HS-5 (cell line): Measurements from ENCODE around the gene KRTAP1-1.
A peak's percentile ranks its signal among the peaks of the same experiment; 100 is the strongest.
"Not testable (repeated sequence)": the region's sequence is repeated elsewhere in the genome, so short reads cannot be mapped to it uniquely, and the experiment has no call there.

ENCODE experiments used
- DNase-seq: peaks from one replicate; pipeline ENCODE4 v3.0.0-alpha.2; 2012; ENCODE audit warnings: low read depth

The KRTAP1-1 gene

GRCh38 chr17:41055130-41055529 is 13.9 kb upstream of the KRTAP1-1 start, which contains the start of gene KRTAP2-2:
Gene KRTAP2-2, minus strand, starts transcription at chr17:41055230. Its CDS starts 19 bp downstream, at chr17:41055211.
- DNase-seq = not testable (repeated sequence)

GRCh38 chr17:41054556-41054955 is 13.3 kb upstream of the KRTAP1-1 start:
- DNase-seq = not testable (repeated sequence)

- DNase-seq = no peak
Observed at GRCh38 chr17:41054025-41054424, 12.8 kb upstream of the KRTAP1-1 start.

- no peak for DNase-seq
Observed at GRCh38 chr17:41052566-41052965, 11.3 kb upstream of the KRTAP1-1 start.

DNA sequence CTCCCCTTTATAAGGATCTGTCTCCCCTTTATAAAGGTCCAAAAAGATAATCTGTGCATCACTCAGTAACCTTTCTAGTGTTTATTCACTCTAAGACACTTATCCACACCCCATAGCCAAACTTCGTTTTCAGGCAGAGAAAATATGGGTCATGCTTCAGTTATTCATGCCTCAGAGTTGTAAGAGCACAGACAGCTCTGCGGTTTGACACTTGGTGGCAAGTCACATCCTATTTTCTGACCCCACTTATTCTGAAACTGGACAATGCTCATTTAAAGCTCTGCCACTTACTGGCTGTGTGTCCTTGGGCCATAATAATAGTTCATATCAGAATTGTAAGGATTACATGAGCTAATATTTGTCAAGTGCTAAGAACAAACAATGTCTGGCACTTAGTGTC is 7.9 kb upstream of the KRTAP1-1 start:
- peak; percentile 71 for DNase-seq

- DNase-seq = peak; percentile 61
Observed at GRCh38 chr17:41048441-41048840, 7.2 kb upstream of the KRTAP1-1 start.

DNA sequence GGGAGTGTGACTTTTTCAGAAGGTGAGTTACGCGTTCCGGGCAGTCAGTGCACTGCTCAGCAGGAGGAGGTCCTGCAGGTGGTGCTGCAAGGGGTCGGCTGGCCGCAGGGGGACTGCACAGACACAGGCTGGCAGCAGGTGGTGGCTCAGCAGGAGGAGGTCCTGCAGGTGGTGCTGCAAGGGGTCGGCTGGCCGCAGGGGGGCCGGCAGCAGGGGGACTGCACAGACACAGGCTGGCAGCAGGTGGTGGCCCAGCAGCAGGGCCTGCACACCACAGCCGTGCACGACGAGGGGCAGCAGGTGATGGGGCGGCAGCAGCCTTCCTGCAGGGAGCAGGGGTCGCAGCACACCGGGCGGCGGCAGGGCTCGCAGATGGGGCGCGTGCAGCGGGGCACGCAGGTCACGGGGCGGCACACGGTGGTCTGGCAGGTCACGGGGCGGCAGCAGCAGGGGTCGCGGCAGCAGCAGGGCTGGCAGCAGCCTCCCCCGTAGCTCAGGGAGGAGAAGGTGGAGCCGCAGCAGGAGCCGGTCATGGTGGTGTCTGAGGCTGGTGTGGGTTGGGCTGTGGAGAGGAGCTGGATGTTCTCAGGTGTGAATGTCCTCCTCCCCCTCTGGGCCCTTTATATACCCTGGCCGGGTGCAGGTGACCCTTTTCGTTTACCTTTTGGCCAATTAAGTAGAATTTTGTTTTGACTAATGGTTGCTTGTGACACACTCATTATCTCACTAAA is 5.7 kb upstream of the KRTAP1-1 start, which contains the start of gene KRTAP2-1:
KRTAP2-1 (minus strand) TSS at position 582 of the 731 bp plus-strand sequence; CDS start at position 533, 49 bp downstream.
- DNase-seq = not testable (repeated sequence)

DNA sequence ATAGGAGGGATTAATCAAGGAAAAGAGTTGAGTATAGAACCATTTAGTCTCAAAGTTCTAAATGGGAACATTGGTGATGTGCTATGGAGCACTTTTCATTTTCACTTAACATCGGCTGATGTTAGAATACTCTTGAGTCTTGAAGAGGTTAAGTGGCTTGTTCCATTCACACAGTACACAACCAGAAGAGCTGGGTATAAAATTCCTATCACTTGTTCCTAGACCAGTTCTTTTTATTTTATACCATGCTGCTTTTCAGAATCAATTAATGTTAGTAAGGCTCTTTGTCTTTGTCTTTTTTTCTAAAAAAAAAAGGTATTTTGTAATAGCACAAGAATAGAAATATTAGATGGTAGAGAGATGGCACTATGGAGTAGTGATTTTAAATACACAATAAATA is 1.7 kb upstream of the KRTAP1-1 start:
- DNase-seq = no peak

GRCh38 chr17:41037853-41038350 is 3.3 kb downstream of the KRTAP1-1 start:
- no peak for DNase-seq

GRCh38 chr17:41034346-41034935 is 6.8 kb downstream of the KRTAP1-1 start, which contains the start of gene KRTAP1-3:
Gene KRTAP1-3, minus strand, starts transcription at chr17:41034874. Its CDS starts 53 bp downstream, at chr17:41034821.
- not testable (repeated sequence) for DNase-seq

- no peak for DNase-seq
Observed at GRCh38 chr17:41029633-41030245, 11.5 kb downstream of the KRTAP1-1 start, which contains the start of gene KRTAP1-4. Gene KRTAP1-4, minus strand, starts transcription at chr17:41030195. Its CDS starts 117 bp downstream, at chr17:41030078.

DNA sequence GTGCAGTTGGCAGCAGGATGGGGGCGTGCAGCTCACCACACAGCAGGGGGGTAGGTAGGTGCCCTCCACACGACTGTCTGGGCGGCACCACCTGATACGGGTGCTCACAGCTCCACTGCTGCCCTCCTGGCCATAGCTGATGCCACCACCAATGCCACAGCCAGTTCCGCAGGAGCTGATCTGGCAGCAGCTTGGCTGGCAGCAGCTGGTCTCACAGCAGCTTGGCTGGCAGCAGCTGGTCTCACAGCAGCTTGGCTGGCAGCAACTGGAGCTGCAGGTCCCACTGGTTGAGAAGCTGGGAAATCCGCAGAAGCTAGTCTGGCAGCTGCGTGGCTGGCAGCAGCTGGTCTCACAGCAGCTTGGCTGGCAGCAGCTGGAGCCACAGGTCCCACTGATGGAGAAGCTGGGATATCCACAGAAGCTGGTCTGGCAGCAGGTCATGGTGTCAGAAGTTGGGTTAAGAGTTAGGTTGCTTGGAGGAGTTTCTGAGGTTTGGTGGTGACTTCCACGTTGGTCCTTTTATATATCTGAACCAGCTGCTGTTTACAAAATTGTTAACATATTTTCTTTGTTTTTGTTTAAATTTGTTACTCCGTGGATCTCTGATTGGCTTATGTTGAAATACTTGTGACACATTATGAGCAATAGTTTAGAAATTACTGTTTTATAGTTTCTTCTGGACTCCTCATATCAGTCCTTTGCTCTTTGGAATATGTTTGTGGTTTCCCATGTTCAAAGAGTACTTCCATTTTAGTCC is 14.4 kb downstream of the KRTAP1-1 start, which contains the start of gene KRTAP1-5:
KRTAP1-5 (minus strand) TSS at position 494 of the 757 bp plus-strand sequence; CDS start at position 441, 53 bp downstream.
- DNase-seq = peak; percentile 68

DNA sequence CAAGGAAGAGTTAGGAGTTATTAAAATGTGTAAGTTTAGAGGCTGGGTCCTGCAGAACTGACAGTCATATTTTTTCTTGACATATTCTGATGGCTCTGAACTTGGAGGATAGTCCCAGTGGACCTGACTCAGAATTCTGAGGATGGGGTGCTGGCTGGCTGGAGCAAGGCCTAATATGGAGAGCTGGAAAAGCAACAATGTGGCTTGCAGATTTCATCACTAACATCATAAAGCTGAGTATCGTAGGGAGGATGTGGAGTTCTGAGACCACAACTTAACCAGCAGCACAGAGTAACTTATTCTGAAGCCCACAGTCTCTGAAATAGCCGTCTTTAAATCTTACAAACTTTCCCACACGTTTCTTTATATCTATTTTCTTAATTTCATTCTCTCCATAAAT is 16.6 kb downstream of the KRTAP1-1 start:
- no peak for DNase-seq

- no peak for DNase-seq
Observed at GRCh38 chr17:41020336-41020735, 20.9 kb downstream of the KRTAP1-1 start.

- DNase-seq = no peak
Observed at GRCh38 chr17:41019415-41019814, 21.8 kb downstream of the KRTAP1-1 start.

DNA sequence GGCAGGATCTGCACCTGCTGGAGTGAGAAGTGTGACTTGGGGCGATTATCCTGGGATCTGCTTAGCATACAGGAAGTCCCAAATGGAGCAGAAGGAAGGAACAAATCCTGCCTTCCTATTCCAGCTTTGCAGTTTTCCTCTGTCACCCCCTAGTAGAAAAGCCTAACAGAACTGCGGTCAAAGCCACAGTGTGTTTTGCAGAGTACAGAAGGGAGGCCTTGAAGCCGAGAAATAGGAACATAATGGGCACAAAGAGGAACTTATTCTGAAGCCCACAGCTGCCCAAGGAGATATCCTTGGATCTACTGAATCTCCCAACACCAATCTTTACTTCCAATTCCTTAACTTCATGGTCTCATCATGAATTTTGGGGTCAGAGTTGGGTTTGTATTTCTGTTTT is 22.7 kb downstream of the KRTAP1-1 start:
- DNase-seq = no peak

DNA sequence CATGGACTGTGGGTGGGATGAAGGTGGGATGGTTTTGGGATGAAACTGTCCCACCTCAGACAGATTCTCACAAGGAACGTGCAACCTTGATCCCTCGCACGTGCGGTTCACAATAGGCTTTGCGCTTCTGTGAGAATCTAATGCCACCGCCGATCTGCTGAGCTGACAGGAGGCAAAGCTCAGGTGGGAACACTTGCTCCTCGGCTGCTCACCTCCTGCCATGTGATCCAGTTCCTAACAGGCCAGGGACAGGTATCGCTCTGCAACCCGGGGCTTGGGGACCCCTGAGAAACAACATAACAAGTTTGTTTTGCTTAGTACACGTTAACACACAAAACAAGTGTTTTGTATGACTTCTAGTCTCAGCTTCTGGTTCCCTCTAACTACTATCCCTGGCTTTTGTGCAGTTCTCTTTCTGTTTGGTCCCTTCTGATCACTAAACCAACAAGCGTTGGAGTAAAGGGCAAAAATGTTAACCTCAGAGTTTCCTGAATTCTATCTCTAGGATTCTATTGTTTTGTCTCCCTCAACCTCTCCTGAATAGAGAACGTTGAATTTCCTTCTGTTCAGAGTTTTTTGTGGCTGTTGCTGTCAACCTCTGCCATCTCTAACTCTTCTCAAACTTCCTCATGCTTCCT is 24.6 kb downstream of the KRTAP1-1 start:
- no peak for DNase-seq

DNA sequence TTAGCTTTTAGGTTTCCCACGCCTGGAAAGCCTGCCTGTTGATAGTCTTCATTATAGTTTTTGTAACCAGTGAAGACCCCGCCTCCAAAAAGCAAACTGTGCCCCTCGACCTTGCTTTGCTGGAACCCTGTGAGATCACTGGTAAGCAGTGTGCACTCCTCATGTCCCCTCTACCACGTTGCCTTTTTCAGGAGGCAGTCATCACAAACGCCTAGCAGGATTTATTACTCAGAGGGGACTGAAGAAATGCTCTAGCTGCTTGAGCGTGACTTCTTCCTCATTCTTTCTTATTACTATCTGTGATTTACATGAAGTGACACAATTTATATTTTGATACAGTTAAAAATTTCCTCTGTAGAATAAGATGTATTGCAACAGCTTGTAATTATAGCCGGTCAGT is 25.8 kb downstream of the KRTAP1-1 start:
- no peak for DNase-seq

- DNase-seq = no peak
Observed at GRCh38 chr17:41013606-41014005, 27.6 kb downstream of the KRTAP1-1 start.

GRCh38 chr17:41013181-41013580 is 28.1 kb downstream of the KRTAP1-1 start:
- peak; percentile 60 for DNase-seq
